Measurements from ENCODE around the gene LHPP.
"Not testable (repeated sequence)": the region's sequence is repeated elsewhere in the genome, so short reads cannot be mapped to it uniquely, and the experiment has no call there.

The LHPP gene

DNA sequence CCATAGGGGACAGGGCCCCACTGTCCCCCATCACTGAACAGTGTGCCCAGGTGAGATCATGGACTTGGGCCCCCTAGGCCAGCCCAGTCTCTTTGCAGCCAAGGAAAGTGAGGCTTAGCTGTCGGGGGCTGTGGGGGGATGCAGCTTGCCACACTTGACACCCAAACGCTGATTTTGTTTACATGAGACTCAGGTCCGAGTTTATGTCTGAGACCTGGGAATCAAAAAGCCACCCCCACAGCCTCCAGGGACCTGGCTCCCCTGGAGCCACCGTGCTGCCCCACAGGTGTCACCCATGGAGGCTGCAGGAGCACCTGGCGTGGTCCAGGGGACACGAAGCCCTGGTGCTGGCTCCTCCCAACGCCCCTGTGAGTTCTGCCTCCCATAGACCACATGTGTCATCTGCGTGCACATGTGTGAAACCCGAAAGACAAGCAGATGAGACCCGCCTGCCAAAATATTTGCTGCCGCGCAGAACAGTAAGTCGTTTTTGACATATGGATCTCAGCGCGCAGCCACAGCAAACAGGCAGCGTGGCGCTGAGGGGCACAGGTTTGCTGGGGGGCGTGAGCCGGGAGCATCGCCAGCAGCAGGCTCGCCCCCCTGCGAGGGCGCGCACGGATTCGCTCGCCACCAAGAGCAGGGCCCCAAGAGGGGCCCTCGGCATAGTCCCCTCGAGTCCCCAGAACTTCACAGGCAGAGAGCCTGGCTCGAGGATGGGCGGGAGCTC lies 112.3 kb downstream of the LHPP start:
- no peak for DNase-seq (ENCODE audit: low spot score)

GRCh38 chr10:124574456-124575070 lies 112.9 kb downstream of the LHPP start:
- no peak for DNase-seq (ENCODE audit: low spot score)

DNA sequence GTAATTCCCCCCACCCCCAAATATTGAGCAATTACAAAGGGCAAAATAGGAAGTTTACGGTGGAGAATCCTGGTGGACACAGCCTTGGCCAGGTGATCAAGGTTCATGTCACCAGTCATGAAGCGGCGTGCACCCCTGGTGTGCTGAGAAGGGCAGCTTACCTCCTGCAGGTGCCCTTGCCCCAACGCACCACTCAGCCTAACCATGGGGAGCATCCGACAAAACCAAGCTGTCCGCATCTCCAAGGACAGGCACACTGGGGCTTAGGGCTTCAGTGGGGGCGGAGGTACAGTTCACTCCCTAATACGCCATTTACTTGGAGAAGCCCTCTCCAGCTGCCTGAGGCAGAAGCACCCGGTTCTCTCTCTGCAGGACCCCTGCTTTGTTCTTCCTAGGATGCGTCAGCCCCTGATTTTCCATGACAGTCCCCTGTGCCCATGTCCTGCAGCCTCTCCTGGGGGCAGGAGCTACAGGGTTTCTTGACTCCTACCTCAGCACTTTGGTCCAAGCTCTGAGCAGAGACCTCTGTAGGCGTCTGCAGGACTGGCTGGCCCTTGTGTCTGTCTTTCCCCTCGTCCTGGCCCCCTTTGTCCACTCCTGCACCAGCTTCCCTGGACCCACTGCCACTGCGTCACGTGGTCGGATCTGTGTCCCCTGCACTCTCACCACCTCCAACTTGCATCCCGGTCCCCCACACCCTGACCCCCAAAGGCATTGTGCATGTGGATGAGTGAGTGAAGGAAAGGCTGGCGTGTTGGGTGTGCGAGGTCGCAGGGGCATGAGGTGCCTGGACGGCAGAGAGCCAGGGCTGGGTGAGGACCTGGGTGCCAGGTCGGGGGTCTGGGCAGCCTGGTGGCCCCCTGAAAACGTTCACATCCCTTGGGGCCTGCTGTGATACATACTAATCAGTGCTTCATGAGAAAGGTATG lies 113.7 kb downstream of the LHPP start:
- no peak for DNase-seq (ENCODE audit: low spot score)

DNA sequence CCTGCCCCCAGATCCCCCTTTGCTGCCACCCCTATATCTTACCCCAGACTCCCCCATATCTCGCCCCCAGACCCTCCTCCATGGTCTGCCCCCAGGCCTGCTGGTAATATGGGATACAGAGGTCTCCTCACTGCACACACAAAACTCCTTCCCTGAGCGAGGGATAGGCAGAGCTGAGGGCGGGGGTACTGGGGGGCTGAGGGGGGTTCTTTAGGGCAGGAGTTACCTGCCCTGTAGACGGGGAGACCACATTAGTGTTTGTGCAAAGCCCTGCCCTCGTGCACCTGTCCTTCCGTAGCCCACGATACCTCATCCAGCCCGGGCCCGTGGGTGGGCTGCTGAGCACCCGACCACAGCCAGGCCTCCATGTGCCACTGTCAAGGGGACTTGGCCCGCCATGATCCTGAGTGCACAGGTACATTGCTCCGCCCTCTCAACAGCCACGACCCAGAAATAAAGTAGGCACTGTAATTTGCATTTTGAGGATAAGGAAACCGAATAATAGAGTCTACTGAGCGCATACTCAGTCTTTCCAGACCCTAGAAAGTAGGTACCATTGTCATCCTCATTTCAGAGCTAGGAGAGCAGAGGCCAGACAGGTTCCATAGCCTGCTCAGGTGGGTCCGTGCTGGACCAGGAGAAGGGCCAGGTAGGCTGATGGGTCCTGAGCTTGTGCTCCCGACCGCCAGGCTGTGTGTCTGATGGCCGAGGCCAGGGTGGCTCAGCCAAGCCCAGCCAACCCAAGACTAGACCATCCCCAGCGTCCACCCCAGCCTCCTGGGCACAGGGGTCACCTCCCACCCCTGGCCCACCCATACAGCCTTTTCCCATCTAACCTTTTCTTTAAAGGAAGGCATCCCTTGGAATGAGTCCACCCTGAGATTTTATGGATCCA lies 115.2 kb downstream of the LHPP start:
- DNase-seq (ENCODE audit: low spot score): no peak

- DNase-seq (ENCODE audit: low spot score): no peak
Measured at GRCh38 chr10:124577651-124578050, 116.0 kb downstream of the LHPP start.

DNA sequence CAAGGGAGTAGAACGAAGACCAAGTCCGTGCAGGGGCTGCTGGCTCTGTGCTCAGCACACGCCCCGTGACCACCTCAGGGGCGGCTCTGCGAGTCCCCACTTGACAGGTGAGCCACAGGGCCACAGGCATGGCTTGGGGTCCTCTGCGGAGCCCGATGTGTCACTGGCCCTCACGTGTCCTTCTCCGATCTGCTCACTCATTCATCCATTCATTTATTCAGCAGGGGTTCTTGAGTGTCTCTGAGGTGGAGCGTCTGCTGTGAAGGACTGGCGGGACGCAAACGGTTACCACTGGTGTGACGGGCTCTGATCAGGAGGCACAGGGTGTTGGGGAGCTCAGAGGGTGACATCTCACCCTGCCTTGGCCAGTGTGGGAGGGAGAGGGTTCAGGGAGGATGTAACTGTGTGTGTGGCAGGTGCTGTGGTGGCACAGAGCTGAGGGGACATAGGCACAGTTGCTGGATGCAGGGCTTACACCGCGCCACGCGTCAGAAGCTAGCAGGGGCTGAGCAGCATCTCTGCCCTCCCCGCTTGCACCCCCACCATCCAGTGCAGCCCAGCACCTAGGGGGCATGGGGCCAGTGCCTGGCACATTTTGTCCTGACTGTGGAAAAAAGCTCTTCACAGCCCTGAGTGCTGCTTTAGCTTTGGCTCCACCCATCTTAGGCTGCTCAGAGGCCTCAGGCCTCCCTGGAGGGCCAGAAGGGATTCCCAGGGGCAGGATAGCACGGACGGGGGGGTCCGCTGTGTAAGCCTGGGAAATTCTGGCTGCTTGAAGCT lies 116.8 kb downstream of the LHPP start:
- no peak for DNase-seq (ENCODE audit: low spot score)

DNA sequence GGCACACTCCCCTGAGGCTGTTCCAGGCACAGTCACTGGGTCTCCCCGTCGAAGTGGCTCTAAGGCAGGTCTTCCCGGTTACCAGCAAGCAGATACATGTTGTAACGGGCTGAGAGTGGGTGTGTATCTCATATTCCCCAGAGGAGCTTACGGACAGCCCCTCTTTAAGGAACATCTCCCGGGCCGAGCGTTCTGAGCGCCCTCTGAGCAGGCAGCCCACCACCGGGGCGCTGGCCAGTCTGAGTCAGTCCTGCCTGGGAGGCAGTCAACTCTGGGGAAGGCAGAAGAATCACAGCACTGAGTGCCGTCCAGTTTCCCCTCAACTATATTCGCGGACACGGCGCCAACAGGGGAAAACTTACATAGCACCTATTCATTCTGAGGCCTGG lies 117.4 kb downstream of the LHPP start:
- DNase-seq (ENCODE audit: low spot score): no peak

- DNase-seq (ENCODE audit: low spot score): no peak
Measured at GRCh38 chr10:124586142-124586541, 124.5 kb downstream of the LHPP start.

DNA sequence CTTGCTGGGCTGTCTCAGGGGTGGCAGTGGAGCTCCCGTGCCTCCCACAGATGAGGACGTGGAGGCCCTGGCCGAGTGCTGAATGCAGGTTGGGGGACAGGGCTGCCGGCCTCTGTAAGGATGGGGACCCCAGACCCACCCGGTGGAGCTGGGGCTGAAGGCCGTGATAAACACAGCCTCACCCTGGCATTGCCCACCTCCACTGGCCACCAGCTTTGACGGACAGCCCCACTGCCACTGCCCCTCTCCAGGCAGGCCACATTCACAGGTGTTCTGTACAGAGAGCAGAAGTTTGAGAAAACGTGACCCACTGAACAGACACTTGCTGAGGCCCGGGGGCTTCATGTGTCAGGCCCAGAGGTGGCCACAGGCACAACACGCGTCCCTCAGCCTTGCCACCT lies 126.2 kb downstream of the LHPP start:
- DNase-seq (ENCODE audit: low spot score): no peak

DNA sequence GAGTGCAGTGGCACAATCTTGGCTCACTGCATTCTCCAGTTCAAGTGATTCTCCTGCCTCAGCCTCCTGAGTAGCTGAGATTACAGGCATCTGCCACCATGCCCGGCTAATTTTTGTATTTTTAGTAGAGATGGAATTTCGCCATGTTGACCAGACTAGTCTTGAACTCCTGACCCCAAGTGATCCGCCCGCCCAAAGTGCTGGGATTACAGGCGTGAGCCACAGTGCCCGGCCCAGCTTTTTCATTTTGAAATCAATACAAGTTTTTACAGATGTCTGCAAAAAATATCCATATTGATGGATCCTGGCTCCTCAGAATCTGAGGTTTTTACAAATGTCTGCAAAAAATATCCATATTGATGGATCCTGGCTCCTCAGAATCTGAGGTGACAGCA lies 126.7 kb downstream of the LHPP start:
- DNase-seq (ENCODE audit: low spot score): not testable (repeated sequence)

GRCh38 chr10:124588736-124589490 lies 127.3 kb downstream of the LHPP start:
- peak; percentile 86 for DNase-seq (ENCODE audit: low spot score)

GRCh38 chr10:124589491-124590041 lies 127.9 kb downstream of the LHPP start:
- DNase-seq (ENCODE audit: low spot score): peak; percentile 10

- DNase-seq (ENCODE audit: low spot score): peak; percentile 34
Measured at GRCh38 chr10:124590216-124591122, 128.8 kb downstream of the LHPP start.

- DNase-seq (ENCODE audit: low spot score): no peak
Measured at GRCh38 chr10:124591123-124591495, 129.5 kb downstream of the LHPP start.

GRCh38 chr10:124592101-124592500 lies 130.5 kb downstream of the LHPP start:
- DNase-seq (ENCODE audit: low spot score): no peak

GRCh38 chr10:124592736-124593430 lies 131.3 kb downstream of the LHPP start:
- DNase-seq (ENCODE audit: low spot score): no peak

DNA sequence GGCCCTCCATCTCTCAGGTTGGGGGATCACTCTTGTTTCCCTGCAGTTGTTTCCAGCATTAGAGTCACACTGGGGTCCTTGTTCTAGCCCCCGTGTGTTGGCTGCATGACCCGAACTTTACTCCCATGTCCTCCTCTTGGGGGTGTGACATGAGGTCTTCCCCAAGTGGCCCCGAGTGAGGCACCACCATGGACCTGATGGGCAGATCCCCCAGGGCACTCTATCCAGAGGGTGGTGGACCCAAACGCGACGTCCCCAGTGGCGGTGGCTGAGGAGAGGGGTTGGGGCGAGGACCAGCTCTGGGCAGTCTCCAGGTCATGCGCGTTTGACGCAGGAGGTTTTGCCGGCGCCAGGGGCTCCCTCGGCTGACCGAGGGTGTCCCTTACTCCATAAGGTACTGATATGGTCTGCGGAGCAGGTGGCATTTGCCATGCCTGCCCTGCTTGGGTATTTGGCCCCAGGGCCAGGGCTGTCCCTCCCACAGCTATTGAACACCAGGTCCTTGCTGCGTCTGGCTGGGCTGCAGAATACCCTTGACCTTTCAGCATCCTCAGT lies 131.9 kb downstream of the LHPP start:
- peak; percentile 23 for DNase-seq (ENCODE audit: low spot score)

DNA sequence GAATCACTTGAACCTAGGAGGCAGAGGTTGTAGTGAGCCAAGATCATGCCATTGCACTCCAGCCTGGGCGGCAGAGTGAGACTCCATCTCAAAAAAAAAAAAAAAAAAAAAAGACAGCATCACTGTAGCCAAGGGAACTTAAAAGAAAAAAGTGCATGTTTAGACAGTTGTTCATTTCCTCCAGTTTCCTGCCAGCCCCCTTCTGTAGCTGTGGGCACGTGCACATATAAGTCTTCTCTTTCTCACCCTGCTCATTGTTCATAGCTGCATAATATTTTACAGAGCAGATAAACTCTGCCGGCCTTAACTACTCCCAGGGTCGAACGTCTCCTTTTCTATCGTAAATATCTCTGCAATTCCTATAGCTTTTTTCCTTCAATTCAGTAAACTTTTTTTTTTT lies 132.6 kb downstream of the LHPP start:
- no peak for DNase-seq (ENCODE audit: low spot score)
